Panc1 (cell line): ENCODE data around the gene ARHGEF25.

Source experiments
- CTCF ChIP-seq: fragments of 450-650 bp; IDR thresholded peaks from 2 replicates; pipeline ENCODE4 v1.5.1; 2017; ENCODE audit warnings: mild to moderate bottlenecking
- POLR2AphosphoS5 ChIP-seq: IDR thresholded peaks from 2 replicates; pipeline ENCODE4 v1.6.1; 2012; ENCODE audit warnings: mild to moderate bottlenecking, low read depth, low read length, moderate library complexity
- TF ChIP-seq, protein P1 (sequence below), 2 experiments: IDR thresholded peaks; 2 replicates each; pipeline ENCODE4 v1.6.1; 2011 to 2012; ENCODE audit warnings: low read depth in 2 of 2, control low read depth in 1 of 2, low read length in 1 of 2, mild to moderate bottlenecking in 1 of 2, moderate library complexity in 1 of 2; ENCODE audit not compliant: insufficient read depth in 1 of 2

DNA sequence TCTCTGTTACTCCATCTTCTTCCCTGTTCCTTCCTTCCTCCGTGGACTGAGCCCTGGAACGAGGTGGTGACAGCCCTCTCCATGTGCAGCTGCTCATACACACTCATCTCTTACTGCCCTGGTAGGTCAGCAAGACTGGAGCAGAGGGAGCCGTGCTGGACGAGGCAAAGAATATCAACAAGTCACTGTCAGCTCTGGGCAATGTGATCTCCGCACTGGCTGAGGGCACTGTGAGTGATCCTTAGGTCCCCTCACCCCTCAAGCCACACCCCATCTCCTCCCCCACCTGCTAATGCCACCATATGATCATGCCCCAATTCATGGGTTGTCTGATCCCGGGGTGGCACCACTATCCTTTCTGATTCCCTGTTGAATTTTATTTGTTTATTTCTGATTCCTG is 42.4 kb upstream of the ARHGEF25 start:
- TF ChIP-seq CTCF (no peak), POLR2AphosphoS5 (no peak)
- TF ChIP-seq, protein P1, sequence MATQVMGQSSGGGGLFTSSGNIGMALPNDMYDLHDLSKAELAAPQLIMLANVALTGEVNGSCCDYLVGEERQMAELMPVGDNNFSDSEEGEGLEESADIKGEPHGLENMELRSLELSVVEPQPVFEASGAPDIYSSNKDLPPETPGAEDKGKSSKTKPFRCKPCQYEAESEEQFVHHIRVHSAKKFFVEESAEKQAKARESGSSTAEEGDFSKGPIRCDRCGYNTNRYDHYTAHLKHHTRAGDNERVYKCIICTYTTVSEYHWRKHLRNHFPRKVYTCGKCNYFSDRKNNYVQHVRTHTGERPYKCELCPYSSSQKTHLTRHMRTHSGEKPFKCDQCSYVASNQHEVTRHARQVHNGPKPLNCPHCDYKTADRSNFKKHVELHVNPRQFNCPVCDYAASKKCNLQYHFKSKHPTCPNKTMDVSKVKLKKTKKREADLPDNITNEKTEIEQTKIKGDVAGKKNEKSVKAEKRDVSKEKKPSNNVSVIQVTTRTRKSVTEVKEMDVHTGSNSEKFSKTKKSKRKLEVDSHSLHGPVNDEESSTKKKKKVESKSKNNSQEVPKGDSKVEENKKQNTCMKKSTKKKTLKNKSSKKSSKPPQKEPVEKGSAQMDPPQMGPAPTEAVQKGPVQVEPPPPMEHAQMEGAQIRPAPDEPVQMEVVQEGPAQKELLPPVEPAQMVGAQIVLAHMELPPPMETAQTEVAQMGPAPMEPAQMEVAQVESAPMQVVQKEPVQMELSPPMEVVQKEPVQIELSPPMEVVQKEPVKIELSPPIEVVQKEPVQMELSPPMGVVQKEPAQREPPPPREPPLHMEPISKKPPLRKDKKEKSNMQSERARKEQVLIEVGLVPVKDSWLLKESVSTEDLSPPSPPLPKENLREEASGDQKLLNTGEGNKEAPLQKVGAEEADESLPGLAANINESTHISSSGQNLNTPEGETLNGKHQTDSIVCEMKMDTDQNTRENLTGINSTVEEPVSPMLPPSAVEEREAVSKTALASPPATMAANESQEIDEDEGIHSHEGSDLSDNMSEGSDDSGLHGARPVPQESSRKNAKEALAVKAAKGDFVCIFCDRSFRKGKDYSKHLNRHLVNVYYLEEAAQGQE (IDR thresholded peaks at IDR 0.05; ENCODE audit: insufficient read depth in 1 of 2, low read depth in 2 of 2, low read length in 1 of 2): no peak
